ENCODE results near the gene FARP1.

FARP1 gene

DNA sequence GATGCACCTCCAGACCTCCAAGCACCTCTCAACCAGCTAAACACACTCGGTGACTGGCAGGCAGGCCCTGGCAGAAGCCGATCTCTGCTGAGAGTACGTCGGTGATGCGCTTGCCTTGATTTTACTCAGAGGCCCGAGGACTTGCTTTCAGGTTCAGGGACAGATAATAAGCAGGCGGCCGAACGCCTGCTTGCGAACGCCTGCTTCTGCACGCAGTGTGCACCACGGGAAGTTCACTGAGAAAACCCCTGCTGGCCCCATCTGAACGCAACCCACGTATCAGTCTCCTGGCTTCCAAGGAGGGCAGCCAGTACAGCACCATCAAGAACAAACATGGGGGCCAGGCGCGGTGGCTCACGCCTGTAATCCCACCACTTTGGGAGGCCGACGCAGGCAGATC is 326.0 kb downstream of the FARP1 start:
- ChIA-PET CTCF (interaction anchor here (1.2 to 7.1 kb wide), 7 partner anchors 11 to 203 kb away, joined by 3 to 58 read pairs (median 9); no protein-coding TSS in a partner anchor), POLR2A (interaction anchor here (0.5 kb wide), 1 partner anchor 11 kb away, joined by 4 read pairs; no protein-coding TSS in a partner anchor)
- no peak overlapping the region for H3K4me3 ChIP-seq (ENCODE audit: low read depth, low read length)
- DNase-seq (ENCODE audit: low read depth, low spot score): no peak
- no peak for TF ChIP-seq CTCF (IDR thresholded peaks at IDR 0.05; ENCODE audit: insufficient read depth, low read length, missing control alignments)

- POLR2A ChIA-PET: no interaction called here
- TF ChIP-seq CTCF (IDR thresholded peaks at IDR 0.05; ENCODE audit: insufficient read depth, low read length, missing control alignments): no peak
- DNase-seq (ENCODE audit: low read depth, low spot score): no peak
- CTCF ChIA-PET: interaction anchor here (1.1 to 7.1 kb wide), 5 partner anchors 10 to 182 kb away, joined by 3 to 58 read pairs (median 8); no protein-coding TSS in a partner anchor
- H3K4me3 ChIP-seq (ENCODE audit: low read depth, low read length): no peak overlapping the region
These were observed 328.0 kb downstream of the FARP1 start for GRCh38 chr13:98470920-98471319.

- POLR2A ChIA-PET: no interaction called here
- no peak for TF ChIP-seq CTCF (IDR thresholded peaks at IDR 0.05; ENCODE audit: insufficient read depth, low read length, missing control alignments)
- no peak for DNase-seq (ENCODE audit: low read depth, low spot score)
- no peak overlapping the region for H3K4me3 ChIP-seq (ENCODE audit: low read depth, low read length)
- CTCF ChIA-PET: interaction anchor here (0.6 to 2.4 kb wide), 4 partner anchors 27 to 201 kb away, joined by 3 to 8 read pairs (median 4); no protein-coding TSS in a partner anchor
These were observed 329.0 kb downstream of the FARP1 start for GRCh38 chr13:98471934-98472333.

- H3K4me3 ChIP-seq (ENCODE audit: low read depth, low read length): no peak overlapping the region
- TF ChIP-seq CTCF (IDR thresholded peaks at IDR 0.05; ENCODE audit: insufficient read depth, low read length, missing control alignments): no peak
- CTCF ChIA-PET: interaction anchor here (1.0 to 2.4 kb wide), 3 partner anchors 10 to 28 kb away, joined by 3 to 8 read pairs (median 3); no protein-coding TSS in a partner anchor
- POLR2A ChIA-PET: interaction anchor here (0.6 kb wide), 1 partner anchor 11 kb away, joined by 3 read pairs; no protein-coding TSS in a partner anchor
- no peak for DNase-seq (ENCODE audit: low read depth, low spot score)
These were observed 330.4 kb downstream of the FARP1 start for GRCh38 chr13:98473135-98473787.

DNA sequence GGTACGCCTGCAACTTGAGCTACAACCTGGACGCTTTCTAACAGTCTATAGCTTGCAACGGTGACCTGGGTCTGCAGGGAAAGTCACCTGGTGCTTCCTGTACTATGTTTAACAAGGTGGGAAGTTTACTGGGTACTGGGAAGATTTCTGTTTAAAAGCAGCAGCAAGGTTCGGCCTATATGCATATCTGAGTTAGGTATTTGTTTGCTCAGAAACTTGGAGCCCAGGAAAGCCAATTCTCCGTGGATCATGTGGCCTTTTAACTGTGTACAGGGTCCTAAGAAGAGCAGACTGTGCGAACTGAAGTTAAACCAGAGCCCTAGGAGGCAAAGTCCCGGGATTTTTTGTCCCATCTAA is 330.9 kb downstream of the FARP1 start:
- ChIA-PET POLR2A (interaction anchor here (0.6 kb wide), 1 partner anchor 11 kb away, joined by 3 read pairs; no protein-coding TSS in a partner anchor), CTCF (interaction anchor here (1.2 kb wide), 1 partner anchor 9 kb away, joined by 3 read pairs; no protein-coding TSS in a partner anchor)
- no peak for DNase-seq (ENCODE audit: low read depth, low spot score)
- TF ChIP-seq CTCF (IDR thresholded peaks at IDR 0.05; ENCODE audit: insufficient read depth, low read length, missing control alignments): no peak
- H3K4me3 ChIP-seq (ENCODE audit: low read depth, low read length): no peak overlapping the region

GRCh38 chr13:98474292-98474691 is 331.4 kb downstream of the FARP1 start:
- ChIA-PET POLR2A (interaction anchor here (0.6 kb wide), 1 partner anchor 10 kb away, joined by 3 read pairs; no protein-coding TSS in a partner anchor), CTCF (no interaction called here)
- no peak overlapping the region for H3K4me3 ChIP-seq (ENCODE audit: low read depth, low read length)
- no peak for TF ChIP-seq CTCF (IDR thresholded peaks at IDR 0.05; ENCODE audit: insufficient read depth, low read length, missing control alignments)
- no peak for DNase-seq (ENCODE audit: low read depth, low spot score)

Data from AG04449 (cell line).